Endodermal cell (in vitro differentiated cells): Measurements from ENCODE around the gene ABCB7. TPM values are rescaled to one million over a fixed set of nuclear protein-coding genes. Genes with fewer than 3 reads are reported as not detected.
"Not testable (repeated sequence)": the region's sequence is repeated elsewhere in the genome, so short reads cannot be mapped to it uniquely, and the experiment has no call there.

Experiments
- DNase-seq: peaks from one replicate; pipeline ENCODE4 v3.0.0-alpha.2; 2017
- H3K27ac ChIP-seq: 2 replicates; pipeline ENCODE4 v1.5.1; 2013; ENCODE audit warnings: mild to moderate bottlenecking, low read depth, low read length, moderate library complexity
- H3K27me3 ChIP-seq: 2 replicates; pipeline ENCODE4 v1.6.1; 2013; ENCODE audit warnings: mild to moderate bottlenecking, low read length, moderate library complexity; ENCODE audit not compliant: insufficient read depth, control insufficient read depth, poor library complexity, severe bottlenecking
- H3K36me3 ChIP-seq: 2 replicates; pipeline ENCODE4 v1.7.0; 2013; ENCODE audit warnings: mild to moderate bottlenecking, low read length, moderate library complexity; ENCODE audit not compliant: control insufficient read depth, insufficient read depth
- H3K4me1 ChIP-seq: one replicate; pipeline ENCODE4 v1.7.0; 2013; ENCODE audit warnings: low read length; ENCODE audit not compliant: control insufficient read depth, insufficient read depth
- H3K4me3 ChIP-seq: 2 replicates; pipeline ENCODE4 v1.5.1; 2013; ENCODE audit warnings: mild to moderate bottlenecking, low read length, moderate library complexity
- H3K9ac ChIP-seq: 2 replicates; pipeline ENCODE4 v1.6.1; 2013; ENCODE audit warnings: mild to moderate bottlenecking, low read length, moderate library complexity; ENCODE audit not compliant: poor library complexity, severe bottlenecking; ENCODE audit errors: extremely low read depth
- H3K9me3 ChIP-seq: 2 replicates; pipeline ENCODE4 v1.6.1; 2013; ENCODE audit warnings: mild to moderate bottlenecking, low read length, moderate library complexity; ENCODE audit not compliant: control insufficient read depth
- H3K27ac Mint-ChIP-seq: 2 replicates; pipeline ENCODE4 v1.8.0; 2020; ENCODE audit warnings: mixed read lengths
- H3K27me3 Mint-ChIP-seq: 2 replicates; pipeline ENCODE4 v1.8.0; 2021; ENCODE audit warnings: mild to moderate bottlenecking, mixed read lengths; ENCODE audit not compliant: insufficient read depth
- H3K36me3 Mint-ChIP-seq: 2 replicates; pipeline ENCODE4 v1.8.0; 2020; ENCODE audit warnings: low read depth, mixed read lengths
- H3K4me1 Mint-ChIP-seq: 2 replicates; pipeline ENCODE4 v1.8.0; 2020; ENCODE audit warnings: mixed read lengths
- H3K4me3 Mint-ChIP-seq: 2 replicates; pipeline ENCODE4 v1.8.0; 2020; ENCODE audit warnings: mild to moderate bottlenecking, moderate library complexity, mixed read lengths
- H3K9me3 Mint-ChIP-seq: 2 replicates; pipeline ENCODE4 v1.8.0; 2020; ENCODE audit warnings: mild to moderate bottlenecking, mixed read lengths
- CTCF ChIP-seq: fragments of 200-600 bp; sonication (generic); conservative IDR thresholded peaks from 2 replicates; pipeline ENCODE4 v1.5.0; 2021; ENCODE audit warnings: antibody characterized with exemption, mild to moderate bottlenecking
- WGBS, 2 experiments: methylation state at CpG; one replicate each; pipeline versions ENCODE4 v1.1.5 to v1.1.7; 2013; ENCODE audit warnings: missing lambda C conversion rate in 2 of 2, mixed read lengths in 1 of 2; ENCODE audit not compliant: insufficient coverage in 1 of 2, insufficient read length in 1 of 2; 5-methylcytosine and 5-hydroxymethylcytosine counted together
- total RNA-seq, 2 donors: library from RNA; stranded (reverse); fragmentation: NEBNext Ultra II Directional in 1 of 2; extraction: Animal tissue kit (Norgen Biotek cat#: 25700) in 1 of 2; gene quantifications; 2 replicates in 1 of 2; 3 replicates in 1 of 2; pipeline ENCODE4 v1.2.1, GENCODE V29; 2021

The ABCB7 gene
- total RNA-seq, 2 donors from 2014 or later: 38.2 to 40.0 TPM

- H3K4me3 ChIP-seq, H3K4me1 ChIP-seq, H3K9me3 ChIP-seq, H3K36me3 ChIP-seq, H3K27ac ChIP-seq, H3K36me3 Mint-ChIP-seq, H3K27ac Mint-ChIP-seq, H3K27me3 ChIP-seq, DNase-seq, H3K9ac ChIP-seq, H3K4me3 Mint-ChIP-seq, H3K4me1 Mint-ChIP-seq, H3K27me3 Mint-ChIP-seq: not testable (repeated sequence)
- WGBS, 2 experiments: 96 to 100% methylated on average over 1 to 16 of the region's 16 CpGs
- peaks cover 82% of the 10 kb centered on the region for H3K9me3 Mint-ChIP-seq
These were observed 16.3 kb upstream of the ABCB7 start for GRCh38 chrX:75172257-75172890.

GRCh38 chrX:75158054-75158453 is 2.0 kb upstream of the ABCB7 start:
- Mint-ChIP-seq H3K27me3 (peaks cover 1% of the 10 kb centered on the region), H3K9me3 (peaks cover 42% of the 10 kb centered on the region), H3K36me3 (no peaks in the 10 kb centered on the region), H3K4me1 (peaks cover 5% of the 10 kb centered on the region), H3K27ac (no peak overlapping the region), H3K4me3 (no peak overlapping the region)
- TF ChIP-seq CTCF: no peak
- H3K9ac ChIP-seq: no peak overlapping the region
- H3K4me3 ChIP-seq: no peak overlapping the region
- DNase-seq: no peak
- H3K27ac ChIP-seq: no peak overlapping the region
- H3K36me3 ChIP-seq: no peaks in the 10 kb centered on the region
- no peaks in the 10 kb centered on the region for H3K4me1 ChIP-seq
- WGBS, 2 experiments: 87% methylated on average over 2 of the region's 3 CpGs; no CpG with 5 or more reads in 1 of the 2 experiments
- no peaks in the 10 kb centered on the region for H3K9me3 ChIP-seq
- H3K27me3 ChIP-seq: no peaks in the 10 kb centered on the region

- peaks cover 41% of the 10 kb centered on the region for H3K9me3 Mint-ChIP-seq
- H3K27me3 Mint-ChIP-seq: peaks cover 1% of the 10 kb centered on the region
- Histone ChIP-seq H3K9ac (no peak overlapping the region), H3K27me3 (no peaks in the 10 kb centered on the region), H3K9me3 (no peaks in the 10 kb centered on the region), H3K4me1 (no peaks in the 10 kb centered on the region), H3K27ac (peak overlapping the region; percentile 41), H3K4me3 (peak overlapping the region; percentile 88), H3K36me3 (no peaks in the 10 kb centered on the region)
- H3K4me3 Mint-ChIP-seq: peak overlapping the region; percentile 83
- H3K4me1 Mint-ChIP-seq: peaks cover 5% of the 10 kb centered on the region
- WGBS, 2 experiments: 70 to 90% methylated on average over 2 to 7 of the region's 7 CpGs
- H3K36me3 Mint-ChIP-seq: no peaks in the 10 kb centered on the region
- DNase-seq: no peak
- H3K27ac Mint-ChIP-seq: peak overlapping the region; percentile 92
- TF ChIP-seq CTCF: no peak
These were observed 455 bp upstream of the ABCB7 start for GRCh38 chrX:75156531-75156945.

GRCh38 chrX:75155447-75155826 is 646 bp downstream of the ABCB7 start:
- H3K9ac ChIP-seq: peak overlapping the region; percentile 67
- H3K4me3 ChIP-seq: peak overlapping the region; percentile 88
- Mint-ChIP-seq H3K27me3 (peaks cover 1% of the 10 kb centered on the region), H3K4me3 (peak overlapping the region; percentile 83), H3K9me3 (peaks cover 46% of the 10 kb centered on the region), H3K36me3 (no peaks in the 10 kb centered on the region), H3K27ac (peak overlapping the region; percentile 92), H3K4me1 (peaks cover 5% of the 10 kb centered on the region)
- TF ChIP-seq CTCF: no peak
- H3K36me3 ChIP-seq: no peaks in the 10 kb centered on the region
- no peaks in the 10 kb centered on the region for H3K9me3 ChIP-seq
- H3K4me1 ChIP-seq: no peaks in the 10 kb centered on the region
- DNase-seq: no peak
- WGBS, 2 experiments: 17 to 20% methylated on average over 1 to 5 of the region's 6 CpGs
- peak overlapping the region; percentile 73 for H3K27ac ChIP-seq
- H3K27me3 ChIP-seq: no peaks in the 10 kb centered on the region
